ENCODE results near the gene ARMCX5.

The ARMCX5 gene

GRCh38 chrX:102599084-102599950 is at the start of gene ARMCX5:
TSS of gene ARMCX5 (plus strand) at chrX:102599515. CDS start at chrX:102602142, 2,627 bp downstream.
- H3K9me3 Mint-ChIP-seq = no peaks in the 10 kb centered on the region
- peaks cover 28% of the 10 kb centered on the region for H3K4me1 Mint-ChIP-seq (ENCODE audit: low read depth)
- intact Hi-C loops (cut with micrococcal nuclease) = no loop called here
- H3K27me3 Mint-ChIP-seq = peaks cover 3% of the 10 kb centered on the region
- peaks cover 32% of the 10 kb centered on the region for H3K36me3 Mint-ChIP-seq (ENCODE audit: low read depth)
- H3K4me3 Mint-ChIP-seq = peak within 1 kb of the TSS; percentile 100
- H3K27ac Mint-ChIP-seq = peak within 1 kb of the TSS; percentile 98

GRCh38 chrX:102558607-102559006 is 40.7 kb upstream of the ARMCX5 start:
- Mint-ChIP-seq H3K36me3 (ENCODE audit: low read depth) (no peaks in the 10 kb centered on the region), H3K27me3 (no peaks in the 10 kb centered on the region), H3K4me1 (ENCODE audit: low read depth) (no peaks in the 10 kb centered on the region), H3K9me3 (no peaks in the 10 kb centered on the region), H3K27ac (no peak overlapping the region), H3K4me3 (no peak overlapping the region)
- intact Hi-C loops (cut with micrococcal nuclease) = no loop called here

- H3K27me3 Mint-ChIP-seq = no peaks in the 10 kb centered on the region
- no peak overlapping the region for H3K27ac Mint-ChIP-seq
- no peaks in the 10 kb centered on the region for H3K36me3 Mint-ChIP-seq (ENCODE audit: low read depth)
- no peak overlapping the region for H3K4me3 Mint-ChIP-seq
- no peaks in the 10 kb centered on the region for H3K9me3 Mint-ChIP-seq
- no peaks in the 10 kb centered on the region for H3K4me1 Mint-ChIP-seq (ENCODE audit: low read depth)
- intact Hi-C loops (cut with micrococcal nuclease) = no loop called here
These were observed 38.8 kb upstream of the ARMCX5 start for GRCh38 chrX:102560423-102561068.

GRCh38 chrX:102580891-102581290 is 18.4 kb upstream of the ARMCX5 start:
- no peaks in the 10 kb centered on the region for H3K36me3 Mint-ChIP-seq (ENCODE audit: low read depth)
- no peaks in the 10 kb centered on the region for H3K4me1 Mint-ChIP-seq (ENCODE audit: low read depth)
- H3K27ac Mint-ChIP-seq = no peak overlapping the region
- no peaks in the 10 kb centered on the region for H3K27me3 Mint-ChIP-seq
- no peaks in the 10 kb centered on the region for H3K9me3 Mint-ChIP-seq
- intact Hi-C loops (cut with micrococcal nuclease) = no loop called here
- H3K4me3 Mint-ChIP-seq = no peak overlapping the region

GRCh38 chrX:102593367-102593766 is 5.9 kb upstream of the ARMCX5 start:
- Mint-ChIP-seq H3K36me3 (ENCODE audit: low read depth) (no peaks in the 10 kb centered on the region), H3K9me3 (no peaks in the 10 kb centered on the region), H3K4me1 (ENCODE audit: low read depth) (no peaks in the 10 kb centered on the region), H3K27ac (no peak overlapping the region), H3K4me3 (no peak overlapping the region), H3K27me3 (peaks cover 3% of the 10 kb centered on the region)
- intact Hi-C loops (cut with micrococcal nuclease) = no loop called here

GRCh38 chrX:102599951-102600579 is 750 bp downstream of the ARMCX5 start:
- Mint-ChIP-seq H3K27ac (peak overlapping the region; percentile 98), H3K36me3 (ENCODE audit: low read depth) (peaks cover 32% of the 10 kb centered on the region), H3K27me3 (peaks cover 3% of the 10 kb centered on the region), H3K4me3 (peak overlapping the region; percentile 100), H3K9me3 (no peaks in the 10 kb centered on the region), H3K4me1 (ENCODE audit: low read depth) (peaks cover 28% of the 10 kb centered on the region)
- intact Hi-C loops (cut with micrococcal nuclease) = loop anchor here (10.0 kb wide), 1 partner anchor 55 kb away; the partner anchor contains the start of gene GPRASP1

GRCh38 chrX:102604327-102604726 is 5.0 kb downstream of the ARMCX5 start:
- peaks cover 30% of the 10 kb centered on the region for H3K36me3 Mint-ChIP-seq (ENCODE audit: low read depth)
- H3K27me3 Mint-ChIP-seq = no peaks in the 10 kb centered on the region
- no peak overlapping the region for H3K4me3 Mint-ChIP-seq
- peaks cover 35% of the 10 kb centered on the region for H3K4me1 Mint-ChIP-seq (ENCODE audit: low read depth)
- H3K9me3 Mint-ChIP-seq = no peaks in the 10 kb centered on the region
- intact Hi-C loops (cut with micrococcal nuclease) = loop anchor here (10.0 kb wide), 1 partner anchor 50 kb away; the partner anchor contains the start of gene GPRASP1
- no peak overlapping the region for H3K27ac Mint-ChIP-seq

- H3K27ac Mint-ChIP-seq = no peak overlapping the region
- no peaks in the 10 kb centered on the region for H3K9me3 Mint-ChIP-seq
- H3K4me3 Mint-ChIP-seq = no peak overlapping the region
- H3K36me3 Mint-ChIP-seq (ENCODE audit: low read depth) = peaks cover 34% of the 10 kb centered on the region
- no peaks in the 10 kb centered on the region for H3K27me3 Mint-ChIP-seq
- H3K4me1 Mint-ChIP-seq (ENCODE audit: low read depth) = peaks cover 31% of the 10 kb centered on the region
- intact Hi-C loops (cut with micrococcal nuclease) = loop anchor here (10.0 kb wide), 1 partner anchor 49 kb away; the partner anchor contains the start of gene GPRASP1
These were observed 6.8 kb downstream of the ARMCX5 start for GRCh38 chrX:102606115-102606514.

GRCh38 chrX:102610905-102611304 is 11.6 kb downstream of the ARMCX5 start:
- intact Hi-C loops (cut with micrococcal nuclease) = no loop called here
- Mint-ChIP-seq H3K36me3 (ENCODE audit: low read depth) (peaks cover 36% of the 10 kb centered on the region), H3K4me1 (ENCODE audit: low read depth) (peaks cover 19% of the 10 kb centered on the region), H3K9me3 (no peaks in the 10 kb centered on the region), H3K27me3 (no peaks in the 10 kb centered on the region), H3K27ac (no peak overlapping the region), H3K4me3 (no peak overlapping the region)

GRCh38 chrX:102624105-102624504 is 24.8 kb downstream of the ARMCX5 start:
- Mint-ChIP-seq H3K4me3 (no peak overlapping the region), H3K9me3 (peaks cover 28% of the 10 kb centered on the region), H3K4me1 (ENCODE audit: low read depth) (peaks cover 6% of the 10 kb centered on the region), H3K36me3 (ENCODE audit: low read depth) (peaks cover 38% of the 10 kb centered on the region), H3K27me3 (no peaks in the 10 kb centered on the region), H3K27ac (no peak overlapping the region)
- intact Hi-C loops (cut with micrococcal nuclease) = no loop called here

GRCh38 chrX:102627640-102628039 is 28.3 kb downstream of the ARMCX5 start:
- H3K4me1 Mint-ChIP-seq (ENCODE audit: low read depth) = peaks cover 6% of the 10 kb centered on the region
- H3K9me3 Mint-ChIP-seq = no peaks in the 10 kb centered on the region
- H3K36me3 Mint-ChIP-seq (ENCODE audit: low read depth) = peaks cover 22% of the 10 kb centered on the region
- intact Hi-C loops (cut with micrococcal nuclease) = no loop called here
- no peak overlapping the region for H3K4me3 Mint-ChIP-seq
- H3K27me3 Mint-ChIP-seq = no peaks in the 10 kb centered on the region
- H3K27ac Mint-ChIP-seq = no peak overlapping the region

GRCh38 chrX:102637561-102637960 is 38.2 kb downstream of the ARMCX5 start:
- Mint-ChIP-seq H3K4me3 (no peak overlapping the region), H3K27me3 (no peaks in the 10 kb centered on the region), H3K9me3 (peaks cover 11% of the 10 kb centered on the region), H3K4me1 (ENCODE audit: low read depth) (peaks cover 7% of the 10 kb centered on the region), H3K36me3 (ENCODE audit: low read depth) (peaks cover 16% of the 10 kb centered on the region), H3K27ac (no peak overlapping the region)
- intact Hi-C loops (cut with micrococcal nuclease) = no loop called here

- Mint-ChIP-seq H3K4me1 (ENCODE audit: low read depth) (peaks cover 4% of the 10 kb centered on the region), H3K36me3 (ENCODE audit: low read depth) (peaks cover 6% of the 10 kb centered on the region), H3K27me3 (peaks cover 21% of the 10 kb centered on the region), H3K4me3 (peak overlapping the region; percentile 85), H3K27ac (peak overlapping the region; percentile 66), H3K9me3 (peaks cover 10% of the 10 kb centered on the region)
- intact Hi-C loops (cut with micrococcal nuclease) = loop anchor here (10.0 kb wide), 1 partner anchor 46 kb away; no protein-coding TSS in a partner anchor
These were observed 51.6 kb downstream of the ARMCX5 start for GRCh38 chrX:102650903-102651241.

Data from dendritic cell treated with granulocyte-macrophage colony-stimulating factor and Interleukin-4, amounts not matched to agents 40 ng/mL and 50 ng/mL, for 4 days (primary cell).